ENCODE results near the gene ATP8B4.

DNA sequence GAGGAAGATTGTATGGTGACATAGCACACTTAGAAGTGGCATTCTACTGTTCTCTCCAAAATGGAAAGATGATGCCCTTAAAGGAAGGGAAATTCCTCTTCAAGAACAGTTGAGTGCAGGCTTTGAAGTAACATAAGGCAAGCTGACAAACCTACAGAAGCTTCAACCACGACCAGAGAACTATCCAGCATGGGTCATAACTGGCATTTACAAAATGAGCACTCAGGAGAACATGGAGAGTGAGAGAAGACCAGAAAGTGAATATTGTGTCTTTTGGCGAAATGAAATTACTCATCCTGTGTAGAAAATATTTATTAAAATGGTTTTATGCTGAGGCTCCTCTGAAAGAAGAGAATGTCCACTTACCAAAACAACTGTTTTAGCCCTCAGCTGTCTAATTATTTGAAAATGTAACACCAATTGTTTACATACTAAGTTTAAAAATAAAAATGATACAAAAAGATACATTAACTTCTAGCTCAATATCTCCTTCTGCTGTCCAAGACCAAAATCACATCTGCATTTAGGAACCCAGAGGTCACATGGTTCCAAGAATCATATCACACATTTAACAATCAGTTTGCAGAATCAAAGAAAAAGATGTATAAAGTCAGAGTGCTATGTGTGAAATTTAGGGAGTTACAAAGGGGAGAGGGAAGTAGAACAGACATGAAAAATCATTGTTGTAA, 216.9 kb downstream of the ATP8B4 start:
- no peak for TF ChIP-seq FOXM1 (IDR thresholded peaks at IDR 0.05; ENCODE audit: low read depth)
- TF ChIP-seq, protein P1, sequence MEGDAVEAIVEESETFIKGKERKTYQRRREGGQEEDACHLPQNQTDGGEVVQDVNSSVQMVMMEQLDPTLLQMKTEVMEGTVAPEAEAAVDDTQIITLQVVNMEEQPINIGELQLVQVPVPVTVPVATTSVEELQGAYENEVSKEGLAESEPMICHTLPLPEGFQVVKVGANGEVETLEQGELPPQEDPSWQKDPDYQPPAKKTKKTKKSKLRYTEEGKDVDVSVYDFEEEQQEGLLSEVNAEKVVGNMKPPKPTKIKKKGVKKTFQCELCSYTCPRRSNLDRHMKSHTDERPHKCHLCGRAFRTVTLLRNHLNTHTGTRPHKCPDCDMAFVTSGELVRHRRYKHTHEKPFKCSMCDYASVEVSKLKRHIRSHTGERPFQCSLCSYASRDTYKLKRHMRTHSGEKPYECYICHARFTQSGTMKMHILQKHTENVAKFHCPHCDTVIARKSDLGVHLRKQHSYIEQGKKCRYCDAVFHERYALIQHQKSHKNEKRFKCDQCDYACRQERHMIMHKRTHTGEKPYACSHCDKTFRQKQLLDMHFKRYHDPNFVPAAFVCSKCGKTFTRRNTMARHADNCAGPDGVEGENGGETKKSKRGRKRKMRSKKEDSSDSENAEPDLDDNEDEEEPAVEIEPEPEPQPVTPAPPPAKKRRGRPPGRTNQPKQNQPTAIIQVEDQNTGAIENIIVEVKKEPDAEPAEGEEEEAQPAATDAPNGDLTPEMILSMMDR (IDR thresholded peaks at IDR 0.05): peak; percentile 38
- no peak for TF ChIP-seq EP300 (IDR thresholded peaks at IDR 0.05; ENCODE audit: borderline replicate concordance in 1 of 2, low read depth in 1 of 2, low read length in 1 of 2)
- TF ChIP-seq YY1 (IDR thresholded peaks at IDR 0.05; ENCODE audit: low read depth): no peak
- TF ChIP-seq CHD2 (IDR thresholded peaks at IDR 0.05; ENCODE audit: low read length, partially characterized antibody): no peak
- TF ChIP-seq, protein P2, sequence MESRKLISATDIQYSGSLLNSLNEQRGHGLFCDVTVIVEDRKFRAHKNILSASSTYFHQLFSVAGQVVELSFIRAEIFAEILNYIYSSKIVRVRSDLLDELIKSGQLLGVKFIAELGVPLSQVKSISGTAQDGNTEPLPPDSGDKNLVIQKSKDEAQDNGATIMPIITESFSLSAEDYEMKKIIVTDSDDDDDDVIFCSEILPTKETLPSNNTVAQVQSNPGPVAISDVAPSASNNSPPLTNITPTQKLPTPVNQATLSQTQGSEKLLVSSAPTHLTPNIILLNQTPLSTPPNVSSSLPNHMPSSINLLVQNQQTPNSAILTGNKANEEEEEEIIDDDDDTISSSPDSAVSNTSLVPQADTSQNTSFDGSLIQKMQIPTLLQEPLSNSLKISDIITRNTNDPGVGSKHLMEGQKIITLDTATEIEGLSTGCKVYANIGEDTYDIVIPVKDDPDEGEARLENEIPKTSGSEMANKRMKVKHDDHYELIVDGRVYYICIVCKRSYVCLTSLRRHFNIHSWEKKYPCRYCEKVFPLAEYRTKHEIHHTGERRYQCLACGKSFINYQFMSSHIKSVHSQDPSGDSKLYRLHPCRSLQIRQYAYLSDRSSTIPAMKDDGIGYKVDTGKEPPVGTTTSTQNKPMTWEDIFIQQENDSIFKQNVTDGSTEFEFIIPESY (IDR thresholded peaks at IDR 0.05; ENCODE audit: borderline replicate concordance, low read depth): no peak
- TF ChIP-seq USF2 (IDR thresholded peaks at IDR 0.05; ENCODE audit: borderline replicate concordance, low read depth, low read length): no peak
- TF ChIP-seq RAD21 (IDR thresholded peaks at IDR 0.05; ENCODE audit: low read length): peak; percentile 60
- TF ChIP-seq FOXJ3 (CRISPR knock-in tag; IDR thresholded peaks at IDR 0.05): no peak
- TF ChIP-seq SMC3 (IDR thresholded peaks at IDR 0.05; ENCODE audit: low read depth, low read length): peak; percentile 29; the same call in 1 of the 2 replicates
- no peak for TF ChIP-seq RFX5 (IDR thresholded peaks at IDR 0.05; ENCODE audit: low read length)

Measured in SK-N-SH (cell line).